SK-N-SH treated with all-trans-retinoic acid at 6 μM for 48 hours (cell line): Measurements from ENCODE around the gene TMEM62.
"Not testable (repeated sequence)": the region's sequence is repeated elsewhere in the genome, so short reads cannot be mapped to it uniquely, and the experiment has no call there.

Experiments used
- ATAC-seq: fragments of 200-7000 bp; cut with Tn5 transposase; 3 replicates; pipeline ENCODE4 v1.9.1; 2020; ENCODE audit warnings: mild to moderate bottlenecking, moderate library complexity
- ARNTL ChIP-seq: fragments of 450-650 bp; formaldehyde crosslinking; IDR thresholded peaks from 2 replicates; pipeline ENCODE4 v1.5.0; 2020; ENCODE audit warnings: low read depth, mild to moderate bottlenecking, moderate library complexity, borderline replicate concordance
- BACH2 ChIP-seq: fragments of 250-450 bp; sonication (Bioruptor Pico); IDR thresholded peaks from 2 replicates; pipeline ENCODE4 v1.9.0; 2021; ENCODE audit warnings: mild to moderate bottlenecking, borderline replicate concordance
- CSDC2 ChIP-seq: fragments of 250-450 bp; sonication (Bioruptor Pico); IDR thresholded peaks from 2 replicates; pipeline ENCODE4 v1.5.0; 2020; ENCODE audit warnings: mild to moderate bottlenecking, moderate library complexity
- CSRNP3 ChIP-seq: fragments of 250-450 bp; sonication (Bioruptor Pico); IDR thresholded peaks from 2 replicates; pipeline ENCODE4 v1.5.1; 2021; ENCODE audit warnings: mild to moderate bottlenecking, moderate library complexity
- ESRRG ChIP-seq: fragments of 250-450 bp; sonication (Bioruptor Pico); IDR thresholded peaks from 2 replicates; pipeline ENCODE4 v1.6.1; 2021; ENCODE audit warnings: mild to moderate bottlenecking
- GLIS3 ChIP-seq: fragments of 250-450 bp; sonication (Bioruptor Pico); IDR thresholded peaks from 2 replicates; pipeline ENCODE4 v1.5.0; 2020; ENCODE audit warnings: mild to moderate bottlenecking, moderate library complexity
- ISL1 ChIP-seq: fragments of 250-450 bp; sonication (Bioruptor Pico); IDR thresholded peaks from 2 replicates; pipeline ENCODE4 v2.1.2; 2022; ENCODE audit warnings: mild to moderate bottlenecking, moderate library complexity
- OSR1 ChIP-seq: fragments of 250-450 bp; sonication (Bioruptor Pico); IDR thresholded peaks from 2 replicates; pipeline ENCODE4 v1.8.0; 2022; ENCODE audit warnings: moderate library complexity, mild to moderate bottlenecking, inconsistent platforms
- PATZ1 ChIP-seq: fragments of 250-450 bp; sonication (Bioruptor Pico); IDR thresholded peaks from 2 replicates; pipeline ENCODE4 v1.8.0; 2020; ENCODE audit warnings: mild to moderate bottlenecking, moderate library complexity, borderline replicate concordance
- POU6F1 ChIP-seq: fragments of 250-450 bp; sonication (Bioruptor Pico); IDR thresholded peaks from 2 replicates; pipeline ENCODE4 v1.8.0; 2021; ENCODE audit warnings: low read depth, mild to moderate bottlenecking, moderate library complexity, borderline replicate concordance
- RARB ChIP-seq: fragments of 250-450 bp; sonication (Bioruptor Pico); IDR thresholded peaks from 2 replicates; pipeline ENCODE4 v1.8.0; 2021; ENCODE audit warnings: mild to moderate bottlenecking, moderate library complexity
- SNAI2 ChIP-seq: fragments of 250-450 bp; sonication (Bioruptor Pico); IDR thresholded peaks from 2 replicates; pipeline ENCODE4 v1.5.0; 2020; ENCODE audit warnings: mild to moderate bottlenecking, moderate library complexity
- TCF4 ChIP-seq: fragments of 250-450 bp; sonication (Bioruptor Pico); IDR thresholded peaks from 2 replicates; pipeline ENCODE4 v1.8.0; 2021; ENCODE audit warnings: mild to moderate bottlenecking, moderate library complexity, borderline replicate concordance
- TSHZ2 ChIP-seq: fragments of 250-450 bp; sonication (Bioruptor Pico); IDR thresholded peaks from 2 replicates; pipeline ENCODE4 v1.5.0; 2020; ENCODE audit warnings: mild to moderate bottlenecking, moderate library complexity
- ZFP3 ChIP-seq: fragments of 250-450 bp; sonication (Bioruptor Pico); IDR thresholded peaks from 2 replicates; pipeline ENCODE4 v1.5.0; 2020; ENCODE audit warnings: mild to moderate bottlenecking, moderate library complexity
- ZFP30 ChIP-seq: fragments of 450-650 bp; formaldehyde crosslinking; IDR thresholded peaks from 2 replicates; pipeline ENCODE4 v1.5.0; 2022; ENCODE audit warnings: mild to moderate bottlenecking, moderate library complexity
- ZNF565 ChIP-seq: fragments of 450-650 bp; formaldehyde crosslinking; conservative IDR thresholded peaks from 2 replicates; pipeline ENCODE4 v1.5.0; 2020; ENCODE audit warnings: low read depth, mild to moderate bottlenecking, moderate library complexity

The TMEM62 gene

GRCh38 chr15:43165801-43166325 lies 32.5 kb downstream of the TMEM62 start:
- TF ChIP-seq ISL1 (CRISPR knock-in tag): no peak
- TF ChIP-seq OSR1 (CRISPR knock-in tag): no peak
- no peak for TF ChIP-seq TSHZ2
- TF ChIP-seq BACH2 (CRISPR knock-in tag): no peak
- no peak for TF ChIP-seq TCF4
- TF ChIP-seq ZNF565 (CRISPR knock-in tag): no peak
- no peak for TF ChIP-seq ESRRG (CRISPR knock-in tag)
- TF ChIP-seq PATZ1 (CRISPR knock-in tag): no peak
- TF ChIP-seq CSDC2 (CRISPR knock-in tag): no peak
- no peak for TF ChIP-seq GLIS3 (CRISPR knock-in tag)
- no peak for ATAC-seq

- not testable (repeated sequence) for ATAC-seq
Observed at GRCh38 chr15:43167261-43167660, 33.9 kb downstream of the TMEM62 start.

- TF ChIP-seq SNAI2 (CRISPR knock-in tag) (no peak), ZNF565 (CRISPR knock-in tag) (no peak), CSRNP3 (CRISPR knock-in tag) (no peak), ISL1 (CRISPR knock-in tag) (no peak), ARNTL (CRISPR knock-in tag) (no peak), ZFP30 (CRISPR knock-in tag) (no peak), PATZ1 (CRISPR knock-in tag) (no peak)
- no peak for ATAC-seq
Observed at GRCh38 chr15:43168192-43169107, 35.1 kb downstream of the TMEM62 start.

- ATAC-seq: no peak
- TF ChIP-seq OSR1 (CRISPR knock-in tag): no peak
- TF ChIP-seq POU6F1 (CRISPR knock-in tag): no peak
- no peak for TF ChIP-seq ZNF565 (CRISPR knock-in tag)
- no peak for TF ChIP-seq PATZ1 (CRISPR knock-in tag)
- TF ChIP-seq ESRRG (CRISPR knock-in tag): no peak
- TF ChIP-seq BACH2 (CRISPR knock-in tag): no peak
- TF ChIP-seq RARB: no peak
- TF ChIP-seq ZFP3 (CRISPR knock-in tag): no peak
Observed at GRCh38 chr15:43169888-43170287, 36.5 kb downstream of the TMEM62 start.

GRCh38 chr15:43175656-43176309 lies 42.4 kb downstream of the TMEM62 start:
- ATAC-seq: not testable (repeated sequence)

- not testable (repeated sequence) for ATAC-seq
Observed at GRCh38 chr15:43177147-43177546, 43.8 kb downstream of the TMEM62 start.
